ENCODE results near the gene HIRIP3.
"Not testable (repeated sequence)": the region's sequence is repeated elsewhere in the genome, so short reads cannot be mapped to it uniquely, and the experiment has no call there.

HIRIP3 gene

DNA sequence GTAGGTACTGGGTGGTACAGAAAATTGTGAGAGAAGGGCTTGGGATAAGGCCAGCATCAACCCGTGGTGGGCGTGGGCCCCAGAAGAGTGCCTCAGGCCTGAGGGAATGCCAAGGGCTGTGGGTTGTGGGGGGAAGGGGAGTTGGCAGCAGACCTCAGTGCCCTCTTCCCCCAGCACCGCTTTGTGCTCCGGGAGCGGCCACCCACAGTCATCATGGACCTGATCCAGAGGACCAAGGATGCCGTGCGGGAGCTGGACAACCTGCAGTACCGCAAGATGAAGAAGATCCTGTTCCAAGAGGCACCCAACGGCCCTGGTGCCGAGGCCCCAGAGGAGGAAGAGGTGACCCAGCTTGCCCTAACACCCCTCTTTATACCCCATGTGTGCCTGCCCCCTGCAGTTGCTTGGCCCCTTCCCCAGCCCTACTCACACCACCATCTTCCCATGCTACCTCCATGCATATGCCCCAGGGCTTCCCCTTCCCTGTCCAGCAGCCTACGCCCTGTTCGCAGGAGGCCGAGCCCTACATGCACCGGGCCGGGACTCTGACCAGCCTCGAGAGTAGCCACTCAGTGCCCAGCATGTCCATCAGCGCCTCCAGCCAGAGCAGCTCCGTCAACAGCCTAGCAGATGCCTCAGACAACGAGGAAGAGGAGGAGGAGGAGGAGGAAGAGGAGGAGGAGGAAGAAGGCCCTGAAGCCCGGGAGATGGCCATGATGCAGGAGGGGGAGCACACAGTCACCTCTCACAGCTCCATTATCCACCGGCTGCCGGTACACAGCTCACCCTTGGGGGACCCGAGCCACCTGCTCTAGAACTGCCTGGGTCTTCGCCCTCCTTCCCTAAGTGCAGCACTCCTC lies 12.6 kb downstream of the HIRIP3 start:
- DNase-seq = no peak

DNA sequence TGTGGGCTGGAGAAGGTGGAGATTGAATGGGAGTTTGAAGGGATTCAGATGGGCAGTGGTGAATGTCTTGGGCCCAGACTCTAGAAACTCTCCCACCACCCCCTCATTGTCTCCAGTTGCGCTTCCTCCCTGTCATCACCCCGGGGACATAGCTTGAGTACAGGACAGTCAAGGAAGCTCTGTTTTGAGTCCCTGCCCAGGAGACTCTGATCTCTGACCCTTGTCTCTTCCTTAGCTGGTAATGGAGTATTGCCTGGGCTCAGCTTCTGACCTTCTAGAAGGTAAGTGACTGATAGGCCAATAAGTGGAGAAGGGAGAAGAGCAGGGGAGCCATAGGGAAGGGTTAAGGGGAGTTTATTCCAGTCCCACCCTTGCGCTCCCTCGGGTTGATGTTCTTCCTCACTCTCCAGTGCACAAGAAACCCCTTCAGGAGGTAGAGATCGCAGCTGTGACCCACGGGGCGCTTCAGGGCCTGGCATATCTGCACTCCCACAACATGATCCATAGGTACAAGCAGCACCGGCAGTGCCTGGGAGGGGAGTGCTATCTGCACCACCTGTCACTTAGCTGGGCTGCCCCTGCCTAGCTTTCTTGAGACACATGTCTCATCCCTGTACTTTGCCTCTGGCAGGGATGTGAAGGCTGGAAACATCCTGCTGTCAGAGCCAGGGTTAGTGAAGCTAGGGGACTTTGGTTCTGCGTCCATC lies 16.7 kb downstream of the HIRIP3 start:
- DNase-seq = no peak

DNA sequence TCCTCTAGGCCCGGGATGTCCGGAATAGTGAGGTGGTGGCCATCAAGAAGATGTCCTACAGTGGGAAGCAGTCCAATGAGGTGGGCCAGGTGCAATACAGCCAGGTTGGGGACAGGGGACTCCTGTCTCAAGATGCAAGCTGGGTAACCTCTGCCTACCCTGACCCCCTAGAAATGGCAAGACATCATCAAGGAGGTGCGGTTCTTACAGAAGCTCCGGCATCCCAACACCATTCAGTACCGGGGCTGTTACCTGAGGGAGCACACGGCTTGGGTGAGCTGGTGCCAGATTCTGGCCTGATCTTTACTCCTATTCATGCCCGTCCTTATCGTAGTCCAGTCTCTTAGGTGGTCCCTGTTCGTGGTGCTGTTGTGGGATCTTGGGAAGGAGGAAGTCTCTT lies 17.3 kb downstream of the HIRIP3 start:
- DNase-seq = no peak

DNA sequence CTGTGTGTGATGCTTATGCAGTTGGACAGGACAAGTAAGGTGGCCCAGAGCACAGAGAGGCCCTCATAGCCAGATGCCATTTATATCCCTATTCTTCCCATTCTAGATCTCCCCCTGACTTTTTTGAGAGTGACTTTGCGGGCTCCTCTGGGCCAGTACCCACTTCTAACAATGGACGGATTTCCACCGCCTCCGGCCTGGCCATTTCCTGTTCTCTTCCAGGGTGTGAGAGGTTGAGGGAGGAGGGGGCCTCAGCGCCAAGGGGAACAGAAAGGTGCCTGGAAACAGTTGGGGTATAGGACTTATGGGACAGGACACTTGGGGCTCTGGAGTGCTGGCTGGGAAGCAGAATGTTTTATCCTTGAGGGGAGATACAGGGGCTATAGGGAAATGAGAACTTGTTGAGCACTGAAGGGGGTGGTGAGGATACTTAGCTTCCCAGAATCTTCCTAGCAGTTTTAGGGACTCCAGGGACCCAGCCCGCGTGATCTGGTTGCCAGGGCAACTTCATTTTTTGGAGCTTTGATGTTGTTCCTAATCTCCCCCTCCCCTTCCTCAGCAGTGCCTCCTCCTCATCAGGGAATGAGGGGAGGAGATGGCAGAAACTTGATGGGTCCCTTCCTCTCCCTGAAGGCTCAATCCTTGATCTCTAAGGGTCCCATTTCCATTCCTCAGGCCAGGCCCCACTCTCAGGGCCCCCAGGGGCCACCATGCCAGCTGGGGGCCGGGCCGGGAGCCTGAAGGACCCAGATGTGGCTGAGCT lies 18.2 kb downstream of the HIRIP3 start:
- no peak for DNase-seq

DNA sequence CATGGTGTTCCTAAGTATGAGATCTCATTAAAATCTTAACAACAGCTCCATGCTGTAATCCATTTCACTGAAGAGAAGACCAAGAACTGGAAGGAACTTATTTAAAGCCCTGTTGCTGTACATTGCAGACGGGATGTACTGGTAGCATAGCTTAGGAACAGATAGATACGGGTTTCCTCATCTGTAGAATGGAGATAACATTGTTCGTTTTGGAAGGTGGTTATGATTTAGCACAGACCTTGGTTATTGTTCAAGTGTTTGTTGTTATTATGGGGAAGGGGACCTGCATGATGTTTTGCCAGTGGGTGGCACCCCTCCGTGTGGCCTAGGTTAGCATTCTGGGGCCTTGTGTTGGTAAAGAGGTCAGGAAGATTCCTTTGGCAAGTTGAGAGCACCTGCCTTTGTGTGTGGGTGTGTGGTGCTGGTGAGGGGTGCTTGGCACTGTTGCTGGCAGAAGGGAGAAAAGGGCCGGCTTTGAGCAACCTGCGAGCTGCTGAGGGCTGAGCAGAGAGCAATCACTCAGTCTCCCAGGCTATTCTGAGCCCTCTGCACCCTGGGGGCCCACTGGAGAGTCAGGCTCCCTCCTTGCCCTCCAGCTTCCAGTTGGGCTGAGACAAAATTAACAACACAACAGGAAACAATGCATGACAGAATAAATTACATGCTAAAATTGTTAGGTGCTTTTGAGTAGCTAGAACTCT lies 19.5 kb downstream of the HIRIP3 start:
- DNase-seq = no peak

DNA sequence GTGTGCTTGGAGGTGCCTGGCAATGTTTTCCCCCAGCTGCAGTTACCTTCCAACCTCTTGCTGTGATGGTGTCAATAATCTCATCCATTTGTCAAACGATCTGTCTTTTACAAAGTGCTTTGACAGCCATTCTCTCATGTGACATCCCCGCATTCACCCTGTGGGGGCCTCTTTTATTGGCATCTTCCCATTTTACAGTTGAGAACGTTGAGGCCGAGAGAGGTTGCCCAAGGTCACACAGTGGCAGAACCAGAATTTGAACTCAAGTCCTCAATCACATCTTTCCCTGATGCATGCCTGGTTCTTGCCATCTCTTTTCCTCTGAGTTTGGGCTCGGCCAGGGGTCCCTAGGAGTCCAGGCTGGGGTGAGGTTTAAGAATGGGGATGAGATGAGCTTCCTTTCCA lies 20.3 kb downstream of the HIRIP3 start:
- no peak for DNase-seq

DNA sequence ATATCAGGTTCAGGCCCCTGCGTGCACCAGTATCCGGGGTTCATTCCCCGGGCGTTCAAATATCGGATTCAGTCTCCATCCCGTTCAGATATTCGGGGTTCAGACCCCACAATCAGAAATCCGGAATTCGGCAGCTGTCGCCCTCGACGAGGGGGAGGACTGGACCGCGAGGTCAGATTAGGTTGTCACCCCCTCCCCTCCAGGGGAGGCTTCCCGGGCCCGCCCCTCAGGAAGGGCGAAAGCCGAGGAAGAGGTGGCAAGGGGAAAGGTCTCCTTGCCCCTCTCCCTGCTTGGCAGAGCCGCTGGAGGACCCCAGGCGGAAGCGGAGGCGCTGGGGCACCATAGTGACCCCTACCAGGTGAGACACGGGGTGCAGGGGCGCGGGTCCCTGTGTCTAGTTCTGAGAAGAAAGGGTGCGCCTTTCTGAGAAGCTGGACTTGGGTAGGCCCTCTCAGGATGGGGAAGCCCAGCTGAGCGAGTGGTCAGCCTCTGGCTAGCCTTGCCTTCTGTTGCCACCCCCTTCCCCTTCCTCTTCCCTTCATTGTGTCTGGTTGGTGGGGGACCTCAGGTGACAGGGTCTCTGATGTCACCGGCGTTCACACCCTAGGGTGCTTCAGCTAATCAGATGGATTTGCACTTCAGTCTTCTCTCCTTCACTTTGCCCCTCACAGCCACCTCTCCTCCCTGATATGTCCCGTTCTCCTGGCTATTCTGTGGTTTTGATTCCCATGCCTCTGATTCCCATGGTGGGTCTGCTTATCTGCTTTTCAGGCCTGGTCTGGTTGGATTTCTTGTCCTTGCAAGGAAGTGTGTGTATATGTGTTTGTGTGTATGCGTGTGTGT lies 20.9 kb downstream of the HIRIP3 start:
- DNase-seq = peak; percentile 37

DNA sequence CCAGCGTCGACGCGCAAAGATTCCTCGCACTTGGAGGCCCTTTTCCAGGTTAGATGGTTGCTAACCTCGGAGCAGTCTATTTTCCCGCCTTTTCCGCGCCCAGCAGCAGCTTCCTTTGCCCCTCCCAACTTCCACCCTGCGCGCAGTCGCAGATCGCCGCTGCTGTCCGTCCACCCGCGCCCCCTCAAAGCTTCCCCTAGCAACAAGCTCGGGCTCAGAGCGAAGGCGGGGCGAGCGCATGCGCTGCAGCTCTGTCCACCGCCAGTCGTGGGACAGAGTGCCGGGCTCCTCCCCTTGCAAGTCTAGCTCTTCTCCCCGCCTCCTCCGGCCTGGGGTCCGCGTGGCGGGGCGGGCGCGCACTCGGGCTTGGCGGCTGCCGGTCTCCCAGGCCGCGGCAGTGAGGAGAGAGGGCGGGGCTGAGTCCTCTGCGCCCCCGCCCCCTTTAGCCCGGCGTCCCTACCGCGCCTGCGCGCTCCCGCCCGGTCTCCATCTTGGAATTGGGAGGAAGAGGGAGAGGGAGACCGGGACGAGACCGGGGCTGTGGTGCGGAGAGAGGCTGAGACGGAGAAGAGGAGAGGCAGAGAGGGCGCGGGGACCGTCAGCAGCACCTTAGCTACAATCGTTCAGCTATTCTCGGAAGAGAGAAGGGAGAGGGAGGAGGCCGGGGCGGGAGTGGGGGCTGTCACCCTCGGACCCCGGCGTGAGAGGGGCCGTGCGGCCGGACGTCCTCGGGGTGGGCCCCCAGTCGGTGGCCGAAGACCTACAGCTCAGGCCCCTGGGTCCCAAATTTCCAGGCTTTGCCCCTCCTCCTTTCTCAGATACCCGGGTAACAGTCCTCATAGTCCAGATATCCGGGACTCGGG lies 21.8 kb downstream of the HIRIP3 start, which contains the start of gene TAOK2:
TAOK2 (plus strand) TSS at position 485 of the 863 bp plus-strand sequence. CDS start 3,905 bp downstream, outside the sequence.
- DNase-seq = peak; percentile 98

DNA sequence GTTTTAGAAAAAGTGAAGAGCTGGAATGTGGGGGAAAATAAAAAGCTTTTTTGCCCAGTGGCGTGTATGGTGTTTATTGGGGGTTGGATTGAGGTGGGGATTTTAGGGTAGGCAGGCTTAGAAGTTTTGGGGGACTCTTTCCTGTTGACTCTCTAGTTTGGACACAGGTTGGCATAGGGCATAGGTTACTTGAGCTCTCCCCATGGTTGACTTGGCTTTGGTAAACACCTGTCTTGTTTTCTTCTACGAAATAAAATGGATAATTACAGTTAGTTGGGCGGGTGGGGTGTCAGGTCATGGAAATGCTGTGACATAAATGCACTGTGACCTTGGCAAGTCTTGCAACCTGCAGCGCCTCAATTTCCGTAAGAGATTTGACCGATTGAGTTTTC lies 22.4 kb downstream of the HIRIP3 start:
- no peak for DNase-seq

DNA sequence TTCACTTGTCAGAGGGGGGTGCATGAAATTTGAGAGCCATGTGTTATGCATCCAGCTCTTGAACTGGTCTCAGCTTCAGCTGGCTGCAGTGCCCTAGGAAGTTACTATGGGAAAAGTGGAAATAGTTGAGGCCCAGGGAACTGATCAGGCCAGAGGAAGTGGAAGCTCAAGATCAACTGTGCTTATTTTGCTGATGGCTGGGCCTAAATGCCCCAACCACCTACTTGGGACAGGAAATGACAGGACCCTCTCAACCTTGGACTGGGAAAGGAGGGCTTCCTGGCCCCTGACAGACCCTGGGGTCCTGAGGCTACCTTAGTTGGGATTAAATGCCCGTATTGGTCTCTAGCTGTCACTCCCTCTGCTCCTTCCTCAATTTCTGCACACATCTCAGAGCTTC lies 22.9 kb downstream of the HIRIP3 start:
- DNase-seq = no peak

DNA sequence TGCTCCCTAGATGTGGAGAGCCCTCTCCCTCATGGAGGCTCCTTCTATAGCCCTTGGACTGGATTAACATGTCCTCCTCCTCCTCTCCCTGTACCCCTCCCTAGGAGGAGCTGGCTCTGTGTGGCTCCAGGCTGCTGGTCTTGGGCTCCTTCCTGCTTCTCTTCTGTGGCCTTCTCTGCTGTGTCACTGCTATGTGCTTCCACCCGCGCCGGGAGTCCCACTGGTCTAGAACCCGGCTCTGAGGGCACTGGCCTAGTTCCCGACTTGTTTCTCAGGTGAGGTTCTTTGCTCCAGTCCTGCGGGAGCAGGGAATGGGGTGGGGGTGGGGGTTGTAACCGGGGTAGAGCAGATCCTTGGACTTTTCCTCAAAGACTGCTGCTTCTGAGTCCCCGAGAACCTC lies 24.1 kb downstream of the HIRIP3 start:
- DNase-seq = no peak

DNA sequence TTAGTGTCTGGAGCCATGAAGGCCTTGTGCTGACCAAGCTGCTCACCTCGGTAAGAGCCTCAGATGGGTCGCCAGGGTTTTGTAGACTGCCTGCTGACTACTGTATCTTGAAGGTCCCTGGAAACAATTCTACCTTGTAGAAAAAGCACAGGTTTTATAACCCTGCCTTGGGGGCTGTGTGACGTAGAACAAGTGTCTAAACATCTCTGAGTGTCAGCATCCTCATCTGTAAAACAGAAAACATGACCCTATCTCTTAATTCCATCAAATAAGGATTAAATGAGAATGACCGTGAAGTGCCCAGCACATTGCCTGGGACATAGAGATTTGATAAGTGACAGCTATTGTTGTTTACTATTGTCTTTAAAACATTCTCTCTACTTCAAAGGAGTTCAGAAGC lies 27.2 kb downstream of the HIRIP3 start:
- DNase-seq = no peak

DNA sequence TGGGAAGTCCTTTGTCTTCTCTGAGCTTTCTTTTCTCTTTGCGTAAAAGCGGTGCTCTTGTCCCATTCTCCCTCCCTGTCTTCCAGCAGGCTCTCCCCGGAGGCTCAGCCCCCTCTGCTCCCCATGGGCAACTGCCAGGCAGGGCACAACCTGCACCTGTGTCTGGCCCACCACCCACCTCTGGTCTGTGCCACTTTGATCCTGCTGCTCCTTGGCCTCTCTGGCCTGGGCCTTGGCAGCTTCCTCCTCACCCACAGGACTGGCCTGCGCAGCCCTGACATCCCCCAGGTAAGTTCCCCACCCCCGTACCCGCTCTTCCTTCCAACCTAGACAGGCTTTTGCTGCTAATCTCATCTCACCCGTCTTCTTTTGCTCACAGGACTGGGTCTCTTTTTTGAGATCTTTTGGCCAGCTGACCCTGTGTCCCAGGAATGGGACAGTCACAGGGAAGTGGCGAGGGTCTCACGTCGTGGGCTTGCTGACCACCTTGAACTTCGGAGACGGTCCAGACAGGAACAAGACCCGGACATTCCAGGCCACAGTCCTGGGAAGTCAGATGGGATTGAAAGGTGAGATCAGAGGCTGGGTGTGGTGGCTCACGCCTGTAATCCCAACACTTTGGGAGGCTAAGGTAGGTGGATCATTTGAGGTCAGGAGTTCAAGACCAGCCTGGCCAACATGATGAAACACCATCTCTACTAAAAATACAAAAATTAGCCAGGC lies 32.2 kb downstream of the HIRIP3 start:
- no peak for DNase-seq

DNA sequence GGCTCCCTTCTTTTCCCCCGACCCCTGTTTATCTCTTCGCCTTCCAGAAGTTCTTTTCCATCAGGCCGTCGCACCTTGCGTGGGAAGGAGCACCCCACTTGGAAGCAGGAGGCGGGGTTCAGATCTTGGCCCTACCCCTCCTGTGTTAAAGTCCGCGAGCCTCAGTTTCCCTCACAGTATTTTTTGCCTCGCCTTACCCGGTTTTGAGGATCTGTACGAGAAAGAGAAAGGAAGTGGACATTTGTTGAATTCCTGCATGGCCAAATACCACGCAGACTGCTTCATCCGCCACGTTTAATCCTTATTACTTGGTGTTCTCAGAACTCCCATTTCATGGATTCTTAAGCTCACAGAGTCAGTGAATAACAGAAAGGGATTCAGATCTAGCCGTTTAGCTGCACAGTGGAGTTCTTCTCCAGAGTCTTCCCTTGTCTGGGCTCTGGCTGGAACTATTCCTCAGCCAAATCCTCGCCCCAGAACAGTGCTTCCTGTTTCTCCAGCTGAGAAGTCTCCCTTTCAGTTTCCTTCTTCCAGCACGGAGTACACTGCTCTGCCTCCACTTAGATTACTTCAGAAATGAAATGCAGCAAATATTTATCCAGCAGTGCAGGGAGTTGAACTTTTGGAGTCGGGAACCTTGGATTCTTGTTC lies 32.9 kb downstream of the HIRIP3 start:
- no peak for DNase-seq

DNA sequence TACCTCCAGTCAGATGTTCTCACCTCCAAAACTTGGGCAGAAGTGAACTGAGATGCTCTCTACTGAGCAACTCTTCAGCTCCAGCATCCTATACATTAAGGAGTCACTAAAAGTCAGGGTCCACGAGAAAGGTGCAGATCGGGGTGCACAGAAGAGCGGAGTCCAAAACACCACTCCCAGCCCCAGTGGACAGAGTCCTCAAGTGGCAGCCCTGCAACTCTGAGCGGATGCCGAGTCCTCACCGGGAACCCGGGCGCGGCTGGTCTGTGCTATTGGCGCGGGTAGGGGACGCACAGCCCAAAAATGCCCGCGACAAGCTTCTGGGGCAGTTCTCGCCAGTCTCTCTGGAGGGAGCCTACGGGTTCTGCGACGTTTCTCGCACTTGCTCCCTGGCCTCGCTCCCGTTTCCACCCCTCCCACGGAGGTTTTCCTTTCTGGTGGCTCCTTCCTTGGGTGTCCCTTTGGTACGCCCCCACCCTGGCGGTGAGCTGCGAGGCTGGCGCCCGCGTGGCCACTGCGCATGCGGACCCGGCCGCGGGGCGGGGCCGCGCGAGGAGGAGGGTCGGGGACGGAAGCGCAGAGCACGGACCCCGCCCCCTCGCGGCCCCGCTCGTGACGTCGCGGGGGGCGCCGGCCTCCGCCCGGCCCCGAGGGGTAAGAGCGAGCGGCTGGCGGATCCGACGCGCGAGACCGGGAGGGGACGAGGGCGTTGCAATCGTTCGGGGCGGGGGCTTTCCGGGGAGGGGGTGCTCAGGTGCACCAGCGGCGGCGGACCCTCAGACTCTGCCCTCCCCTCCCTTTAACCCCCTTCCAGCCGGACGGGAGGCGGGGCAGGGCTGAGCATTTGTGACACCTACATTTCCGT lies 33.7 kb downstream of the HIRIP3 start, which contains the start of gene TMEM219:
TMEM219 (plus strand) TSS at position 601 of the 865 bp plus-strand sequence. CDS start 1,065 bp downstream, outside the sequence.
- peak; percentile 96 for DNase-seq

DNA sequence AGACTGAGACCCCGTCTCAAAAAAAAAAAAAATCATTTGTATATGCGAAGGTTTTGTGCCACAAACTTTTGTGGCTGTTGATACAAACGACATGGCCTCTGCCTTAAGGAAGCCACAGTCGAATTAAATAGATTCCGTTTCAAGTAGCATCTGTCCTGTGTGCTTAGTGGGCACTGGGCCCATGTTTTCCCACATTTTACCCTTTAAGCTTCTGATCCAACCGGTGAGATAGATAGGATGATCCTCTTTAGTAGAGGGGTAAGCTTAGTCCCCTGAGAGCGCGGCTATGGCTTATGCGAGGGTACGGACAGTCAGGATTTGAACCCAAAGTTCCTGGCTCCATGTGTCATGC lies 34.3 kb downstream of the HIRIP3 start:
- no peak for DNase-seq

DNA sequence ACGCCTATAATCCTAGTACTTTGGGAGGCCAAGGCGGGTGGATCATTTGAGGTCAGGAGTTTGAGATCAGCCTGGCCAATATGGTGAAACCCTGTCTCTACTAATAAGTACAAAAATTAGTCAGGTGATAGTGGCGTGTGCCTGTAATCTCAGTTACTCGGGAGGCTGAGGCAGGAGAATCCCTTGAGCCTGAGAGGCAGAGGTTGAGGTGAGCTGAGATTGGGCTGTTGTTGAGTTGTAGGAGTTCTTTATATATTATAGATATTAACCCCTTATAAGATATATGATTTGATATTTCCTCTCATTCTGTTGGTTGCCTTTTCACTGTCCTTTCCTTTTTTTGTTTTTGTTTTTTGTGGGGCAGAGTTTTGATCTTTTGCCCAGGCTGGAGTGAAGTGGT lies 35.6 kb downstream of the HIRIP3 start:
- not testable (repeated sequence) for DNase-seq

DNA sequence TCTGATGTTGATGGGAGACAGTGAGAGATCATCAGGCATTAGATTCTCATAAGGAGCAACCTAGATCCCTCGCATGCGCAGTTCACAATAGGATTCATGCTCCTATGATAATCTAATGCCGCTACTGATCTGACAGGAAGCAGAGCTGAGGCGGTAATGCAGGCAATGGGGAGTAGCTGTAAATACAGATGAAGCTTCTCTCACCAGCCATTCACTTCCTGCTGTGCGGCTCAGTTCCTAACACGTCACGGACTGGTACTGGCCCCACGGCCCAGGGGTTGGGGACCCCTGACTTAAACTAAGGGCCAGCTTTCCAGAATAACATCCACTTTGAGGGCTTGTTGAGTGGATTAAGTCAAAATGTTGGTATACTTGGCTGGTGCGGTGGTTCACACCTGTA lies 36.1 kb downstream of the HIRIP3 start:
- peak; percentile 11 for DNase-seq

DNA sequence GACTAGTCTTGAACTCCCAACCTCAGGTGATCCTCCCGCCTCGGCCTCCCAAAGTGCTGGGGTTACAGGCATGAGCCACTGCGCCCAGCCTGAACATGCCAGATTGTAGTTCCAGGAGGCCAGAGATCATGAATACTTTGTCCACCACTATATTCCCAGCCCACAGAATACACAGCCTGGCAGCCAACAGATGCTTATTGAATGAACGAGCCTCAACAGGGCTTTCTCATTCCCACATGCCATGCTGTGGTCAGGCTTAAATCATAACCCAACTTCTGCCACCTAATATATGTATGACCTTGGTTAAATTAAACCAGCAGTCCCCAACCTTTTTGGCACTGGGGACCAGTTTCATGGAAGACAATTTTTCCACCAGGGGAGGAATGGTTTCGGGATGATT lies 36.7 kb downstream of the HIRIP3 start:
- no peak for DNase-seq

All from CD4-positive, alpha-beta T cell treated with Interleukin-21 for 1 hour (primary cell).